MCF 10A (cell line): Measurements from ENCODE around the gene SH3GL1. TPM values are rescaled to one million over a fixed set of nuclear protein-coding genes. Genes with fewer than 3 reads are reported as not detected.

Experiments
- BruUV-seq: library from RNA; stranded (reverse); fragments of 400-500 nt; replicated peaks from 2 replicates; lab custom pipeline; 2021; lab: Mats Ljungman, UMichigan
- CTCF ChIA-PET: fragments of 300-600 bp; sonication (Branson Sonifier 250); formaldehyde crosslinking; extraction: SDS; loops from one replicate; lab custom pipeline; 2021; ENCODE audit warnings: antibody characterized with exemption, inconsistent platforms; lab: Yijun Ruan, JAX
- POLR2A ChIA-PET: fragments of 300-600, 350-650 bp; sonication (Branson Sonifier 250); formaldehyde crosslinking; extraction: SDS; loops from one replicate; lab custom pipeline; 2020; ENCODE audit warnings: antibody characterized with exemption, inconsistent platforms; lab: Yijun Ruan, JAX
- DNase-seq: peaks from one replicate; pipeline ENCODE4 v3.0.0-alpha.2; 2018; ENCODE audit not compliant: unreplicated experiment
- H3K27ac Mint-ChIP-seq: one replicate; pipeline ENCODE4 v1.8.0; 2022; ENCODE audit warnings: mild to moderate bottlenecking, low read depth, mixed read lengths; ENCODE audit not compliant: unreplicated experiment
- H3K27me3 Mint-ChIP-seq: one replicate; pipeline ENCODE4 v1.8.0; 2022; ENCODE audit warnings: mixed read lengths; ENCODE audit not compliant: insufficient read depth, unreplicated experiment
- H3K36me3 Mint-ChIP-seq: one replicate; pipeline ENCODE4 v1.8.0; 2022; ENCODE audit warnings: mild to moderate bottlenecking, moderate library complexity, mixed read lengths; ENCODE audit not compliant: insufficient read depth, unreplicated experiment
- H3K4me1 Mint-ChIP-seq: one replicate; pipeline ENCODE4 v1.8.0; 2022; ENCODE audit warnings: mixed read lengths; ENCODE audit not compliant: insufficient read depth, unreplicated experiment
- H3K4me3 Mint-ChIP-seq: one replicate; pipeline ENCODE4 v1.8.0; 2022; ENCODE audit warnings: mild to moderate bottlenecking, moderate library complexity, mixed read lengths; ENCODE audit not compliant: unreplicated experiment
- H3K9me3 Mint-ChIP-seq: one replicate; pipeline ENCODE4 v1.8.0; 2022; ENCODE audit warnings: mixed read lengths; ENCODE audit not compliant: unreplicated experiment
- intact Hi-C: fragments of 100-400 bp; cut with micrococcal nuclease; formaldehyde crosslinking; loops from 2 replicates; pipeline ENCODE4 v1.14.1; 2022
- total RNA-seq: library from RNA; stranded (reverse); gene quantifications from 2 replicates; pipeline ENCODE4 v1.2.3, GENCODE V29; 2022
- TF ChIP-seq, protein P1 (sequence below): fragments of 200-600 bp; IDR thresholded peaks from one replicate; pipeline ENCODE4 v1.8.0; 2022; ENCODE audit warnings: antibody characterized with exemption, mild to moderate bottlenecking; ENCODE audit not compliant: unreplicated experiment

Gene SH3GL1
- total RNA-seq, 1 experiment from 2014 or later = 106 TPM

DNA sequence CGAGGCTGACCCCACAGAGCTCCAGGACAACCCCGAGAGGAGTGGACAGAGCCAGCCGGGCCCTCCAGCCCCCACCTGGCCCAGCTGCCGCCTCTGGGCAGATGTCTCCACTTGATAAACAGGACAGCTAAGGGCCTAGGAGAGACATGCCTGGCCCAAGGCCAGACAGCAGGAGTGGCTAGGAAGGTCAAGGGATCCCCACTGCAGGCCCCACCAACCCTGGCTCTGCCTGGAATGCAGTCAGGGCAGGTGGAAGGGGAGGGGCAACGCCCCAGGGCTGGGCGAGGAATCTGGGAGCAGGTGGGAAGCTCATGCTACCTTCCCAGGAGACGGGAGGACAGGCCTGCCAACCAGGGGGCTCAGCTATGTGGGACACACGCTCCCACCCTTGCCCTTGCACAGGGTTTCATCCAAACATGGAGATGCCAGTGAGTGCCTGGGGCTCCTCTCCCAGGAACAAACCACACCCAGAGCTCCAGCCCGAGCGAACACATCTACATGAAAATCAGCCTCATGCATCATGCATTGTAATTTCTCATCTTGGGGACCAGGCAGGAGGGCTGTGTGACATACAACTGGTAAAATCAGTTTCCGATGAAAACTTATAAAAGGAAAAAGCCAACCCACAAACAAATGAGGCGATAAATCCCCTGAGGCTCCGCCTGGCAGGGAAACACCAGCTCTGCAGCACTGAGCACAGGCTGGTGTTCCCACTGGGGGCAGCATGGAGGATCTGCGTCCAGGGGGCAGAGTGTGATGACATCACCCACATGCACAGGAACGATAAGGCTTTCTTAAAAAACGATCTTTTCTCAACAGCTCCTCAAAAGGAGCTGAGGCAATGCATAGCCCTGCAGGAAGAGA is 25.0 kb downstream of the SH3GL1 start:
- Mint-ChIP-seq H3K4me3 (peak overlapping the region; percentile 66), H3K4me1 (peaks cover 53% of the 10 kb centered on the region), H3K27me3 (no peaks in the 10 kb centered on the region), H3K27ac (peak overlapping the region; percentile 83), H3K9me3 (no peaks in the 10 kb centered on the region), H3K36me3 (peaks cover 28% of the 10 kb centered on the region)
- CTCF ChIA-PET = interaction anchor here (0.6 to 3.6 kb wide), 10 partner anchors 12 to 1507 kb away, joined by 3 to 16 read pairs (median 4); partner anchors contain the start of gene SH3GL1
- TF ChIP-seq, protein P1, sequence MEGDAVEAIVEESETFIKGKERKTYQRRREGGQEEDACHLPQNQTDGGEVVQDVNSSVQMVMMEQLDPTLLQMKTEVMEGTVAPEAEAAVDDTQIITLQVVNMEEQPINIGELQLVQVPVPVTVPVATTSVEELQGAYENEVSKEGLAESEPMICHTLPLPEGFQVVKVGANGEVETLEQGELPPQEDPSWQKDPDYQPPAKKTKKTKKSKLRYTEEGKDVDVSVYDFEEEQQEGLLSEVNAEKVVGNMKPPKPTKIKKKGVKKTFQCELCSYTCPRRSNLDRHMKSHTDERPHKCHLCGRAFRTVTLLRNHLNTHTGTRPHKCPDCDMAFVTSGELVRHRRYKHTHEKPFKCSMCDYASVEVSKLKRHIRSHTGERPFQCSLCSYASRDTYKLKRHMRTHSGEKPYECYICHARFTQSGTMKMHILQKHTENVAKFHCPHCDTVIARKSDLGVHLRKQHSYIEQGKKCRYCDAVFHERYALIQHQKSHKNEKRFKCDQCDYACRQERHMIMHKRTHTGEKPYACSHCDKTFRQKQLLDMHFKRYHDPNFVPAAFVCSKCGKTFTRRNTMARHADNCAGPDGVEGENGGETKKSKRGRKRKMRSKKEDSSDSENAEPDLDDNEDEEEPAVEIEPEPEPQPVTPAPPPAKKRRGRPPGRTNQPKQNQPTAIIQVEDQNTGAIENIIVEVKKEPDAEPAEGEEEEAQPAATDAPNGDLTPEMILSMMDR = no peak
- intact Hi-C loops = no loop called here
- peak; percentile 80 for DNase-seq
- no TSS peak for BruUV-seq
- POLR2A ChIA-PET = interaction anchor here (0.6 to 7.9 kb wide), 14 partner anchors 16 to 812 kb away, joined by 3 to 93 read pairs (median 4); partner anchors contain the start of genes CHAF1A, EEF2, HDGFL2 and MPND

DNA sequence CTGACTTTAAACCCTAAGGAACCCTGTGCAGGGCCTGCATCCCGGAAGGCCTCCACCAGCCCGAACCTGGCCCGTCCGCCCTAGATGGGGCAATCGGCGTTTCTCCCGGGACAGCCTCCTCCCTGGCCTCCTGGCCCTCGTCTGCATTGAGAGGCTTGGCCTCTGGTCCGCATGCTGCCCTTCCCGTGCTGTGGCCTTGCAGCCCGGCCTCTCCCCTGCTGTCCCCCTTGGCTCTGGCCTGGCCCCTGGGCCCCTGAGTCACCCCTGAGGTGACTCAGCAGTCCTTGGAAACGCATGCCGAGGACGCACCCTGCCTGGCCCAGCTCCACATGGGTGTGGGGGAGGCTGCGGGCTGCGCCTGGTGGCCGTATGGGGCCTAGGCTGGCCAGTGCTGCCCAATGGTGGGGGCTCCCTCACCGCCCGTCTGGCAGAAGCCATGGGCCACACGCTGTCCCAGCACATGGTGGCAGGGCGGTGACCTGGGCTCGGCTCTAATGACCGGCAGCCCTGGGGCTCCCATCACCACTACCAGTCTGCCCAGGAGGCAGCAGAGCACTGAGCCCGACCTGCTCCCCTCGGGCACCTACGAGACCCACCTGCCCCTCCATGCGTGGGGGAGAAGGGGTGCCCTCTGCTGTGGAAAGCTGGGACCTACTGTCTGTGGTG is 25.7 kb downstream of the SH3GL1 start:
- peaks cover 36% of the 10 kb centered on the region for H3K36me3 Mint-ChIP-seq
- H3K4me3 Mint-ChIP-seq = peak overlapping the region; percentile 66
- peaks cover 48% of the 10 kb centered on the region for H3K4me1 Mint-ChIP-seq
- peak overlapping the region; percentile 83 for H3K27ac Mint-ChIP-seq
- BruUV-seq = no TSS peak
- intact Hi-C loops = loop anchor here (1.0 kb wide), 1 partner anchor 25 kb away; no protein-coding TSS in a partner anchor
- no peaks in the 10 kb centered on the region for H3K9me3 Mint-ChIP-seq
- CTCF ChIA-PET = interaction anchor here (0.6 to 3.6 kb wide), 8 partner anchors 11 to 633 kb away, joined by 3 to 16 read pairs (median 5); partner anchors contain the start of gene SH3GL1
- POLR2A ChIA-PET = interaction anchor here (0.6 to 7.9 kb wide), 15 partner anchors 14 to 1315 kb away, joined by 3 to 93 read pairs (median 4); partner anchors contain the start of genes CHAF1A, EEF2, HDGFL2 and MPND
- H3K27me3 Mint-ChIP-seq = no peaks in the 10 kb centered on the region
- TF ChIP-seq, protein P1 = no peak
- DNase-seq = peak; percentile 96

DNA sequence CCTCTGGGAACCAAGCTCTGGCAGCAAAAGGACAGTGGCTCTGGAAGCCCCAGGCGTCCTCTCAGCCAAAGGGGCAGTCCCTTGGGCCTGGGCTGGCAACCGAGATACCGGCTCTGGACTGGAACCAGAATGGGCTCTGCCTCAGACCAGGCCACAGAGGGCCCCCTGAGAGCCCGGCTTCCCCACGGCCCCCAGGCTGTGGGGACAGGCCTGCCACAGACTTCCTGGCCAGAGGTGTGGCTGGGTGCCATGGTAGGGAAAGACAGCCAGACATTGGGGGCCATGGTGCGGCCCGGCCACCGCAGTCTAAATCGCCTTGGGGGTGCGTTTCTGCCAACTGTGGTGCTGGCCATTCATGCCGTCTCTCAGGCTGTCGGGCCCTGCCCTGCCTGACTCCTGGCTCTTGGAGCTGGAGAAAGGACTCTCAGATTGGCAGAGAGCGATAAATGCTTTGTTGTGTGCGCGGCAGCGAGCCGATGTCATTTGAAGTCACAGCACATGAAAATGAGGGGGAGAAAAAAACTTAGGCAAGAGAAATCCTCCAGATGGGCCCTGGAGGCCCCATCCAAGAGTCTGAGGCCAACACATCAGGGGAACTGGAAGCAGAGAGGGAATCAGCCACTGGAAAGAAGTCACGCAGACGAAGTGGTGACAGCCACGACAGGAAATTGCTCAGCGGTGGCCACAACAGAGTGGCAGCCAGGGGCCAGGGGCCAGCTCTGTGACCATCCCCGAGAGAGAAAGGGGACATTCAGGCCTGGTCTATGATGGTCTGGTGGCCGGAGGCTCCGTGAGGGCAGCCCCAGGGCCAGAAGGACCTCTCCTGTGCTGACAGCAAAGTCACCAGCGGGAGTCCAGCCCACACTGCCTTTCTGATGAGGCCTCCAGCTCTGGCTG is 26.5 kb downstream of the SH3GL1 start:
- H3K4me3 Mint-ChIP-seq = peak overlapping the region; percentile 17
- peak overlapping the region; percentile 83 for H3K27ac Mint-ChIP-seq
- peaks cover 34% of the 10 kb centered on the region for H3K36me3 Mint-ChIP-seq
- no peaks in the 10 kb centered on the region for H3K9me3 Mint-ChIP-seq
- TF ChIP-seq, protein P1 = no peak
- intact Hi-C loops = loop anchor here (1.0 kb wide), 1 partner anchor 25 kb away; no protein-coding TSS in a partner anchor
- H3K4me1 Mint-ChIP-seq = peaks cover 43% of the 10 kb centered on the region
- CTCF ChIA-PET = interaction anchor here (0.6 to 3.6 kb wide), 4 partner anchors 11 to 633 kb away, joined by 4 to 16 read pairs (median 6); partner anchors contain the start of gene SH3GL1
- H3K27me3 Mint-ChIP-seq = no peaks in the 10 kb centered on the region
- POLR2A ChIA-PET = interaction anchor here (0.6 to 7.9 kb wide), 9 partner anchors 13 to 1316 kb away, joined by 3 to 93 read pairs (median 4); partner anchors contain the start of genes CHAF1A, MPND, RPL36 and SH3GL1
- no peak for DNase-seq
- no TSS peak for BruUV-seq
